WERI-Rb-1 (cell line): ENCODE data around the gene PCSK7.

Experiments
- DNase-seq: peaks from one replicate; pipeline ENCODE4 v3.0.0-alpha.2; 2020
- H3K27ac ChIP-seq: fragments of 250-450 bp; sonication (Bioruptor Pico); 2 replicates; pipeline ENCODE4 v1.5.1; 2020; ENCODE audit warnings: mild to moderate bottlenecking, moderate library complexity
- H3K27me3 ChIP-seq: fragments of 250-450 bp; sonication (Bioruptor Pico); 2 replicates; pipeline ENCODE4 v1.5.1; 2021; ENCODE audit warnings: mild to moderate bottlenecking, low read depth, moderate library complexity; ENCODE audit not compliant: insufficient read depth, severe bottlenecking
- H3K36me3 ChIP-seq: fragments of 250-450 bp; sonication (Bioruptor Pico); 2 replicates; pipeline ENCODE4 v1.5.1; 2020; ENCODE audit warnings: mild to moderate bottlenecking, moderate library complexity
- H3K4me3 ChIP-seq: 2 replicates; pipeline ENCODE4 v1.5.1; 2011; ENCODE audit warnings: low read depth, mild to moderate bottlenecking, control low read depth, low read length
- H3K9me3 ChIP-seq: fragments of 250-450 bp; sonication (Bioruptor Pico); 2 replicates; pipeline ENCODE4 v1.5.1; 2021; ENCODE audit warnings: mild to moderate bottlenecking, moderate library complexity; ENCODE audit not compliant: severe bottlenecking
- CTCF ChIP-seq: IDR thresholded peaks from 2 replicates; pipeline ENCODE4 v1.5.1; 2011; ENCODE audit warnings: low read depth, mild to moderate bottlenecking, control low read depth, inconsistent platforms, low read length

The PCSK7 gene

GRCh38 chr11:117188620-117189081, 43.2 kb downstream of the PCSK7 start:
- no peak for DNase-seq
- H3K4me3 ChIP-seq = no peak overlapping the region
- peaks cover 38% of the 10 kb centered on the region for H3K36me3 ChIP-seq
- TF ChIP-seq CTCF = no peak
- no peaks in the 10 kb centered on the region for H3K27me3 ChIP-seq
- no peak overlapping the region for H3K27ac ChIP-seq
- no peaks in the 10 kb centered on the region for H3K9me3 ChIP-seq

GRCh38 chr11:117187799-117188481, 43.9 kb downstream of the PCSK7 start:
- H3K27ac ChIP-seq = no peak overlapping the region
- TF ChIP-seq CTCF = no peak
- no peaks in the 10 kb centered on the region for H3K27me3 ChIP-seq
- no peak overlapping the region for H3K4me3 ChIP-seq
- H3K9me3 ChIP-seq = no peaks in the 10 kb centered on the region
- DNase-seq = no peak
- peaks cover 36% of the 10 kb centered on the region for H3K36me3 ChIP-seq

DNA sequence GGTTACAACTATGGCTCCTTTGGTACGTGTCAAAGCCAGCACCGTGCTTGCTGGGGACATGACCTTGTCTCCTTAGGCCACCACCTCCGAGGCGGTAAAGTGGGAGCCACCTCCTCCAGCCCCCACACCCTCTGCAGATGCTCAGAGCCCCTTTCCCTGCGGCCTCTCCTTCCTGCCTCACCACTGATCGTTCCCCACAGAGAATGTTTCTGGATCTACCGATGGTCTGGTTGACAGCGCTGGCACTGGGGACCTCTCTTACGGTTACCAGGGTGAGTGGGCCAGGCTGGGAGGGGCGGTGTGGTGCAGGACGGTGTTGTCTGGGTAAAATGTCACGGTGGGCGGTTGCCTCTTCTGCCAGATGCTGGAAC, 44.5 kb downstream of the PCSK7 start:
- no peak for DNase-seq
- peaks cover 36% of the 10 kb centered on the region for H3K36me3 ChIP-seq
- no peak for TF ChIP-seq CTCF
- no peaks in the 10 kb centered on the region for H3K9me3 ChIP-seq
- no peaks in the 10 kb centered on the region for H3K27me3 ChIP-seq
- no peak overlapping the region for H3K27ac ChIP-seq
- H3K4me3 ChIP-seq = no peak overlapping the region

- H3K36me3 ChIP-seq = peaks cover 40% of the 10 kb centered on the region
- H3K27ac ChIP-seq = no peak overlapping the region
- no peaks in the 10 kb centered on the region for H3K27me3 ChIP-seq
- no peak overlapping the region for H3K4me3 ChIP-seq
- no peak for TF ChIP-seq CTCF
- no peak for DNase-seq
- H3K9me3 ChIP-seq = no peaks in the 10 kb centered on the region
Observed at GRCh38 chr11:117187007-117187406, 44.9 kb downstream of the PCSK7 start.

GRCh38 chr11:117186431-117186761, 45.5 kb downstream of the PCSK7 start:
- TF ChIP-seq CTCF = no peak
- Histone ChIP-seq H3K27ac (no peak overlapping the region), H3K9me3 (no peaks in the 10 kb centered on the region), H3K4me3 (no peak overlapping the region), H3K27me3 (no peaks in the 10 kb centered on the region), H3K36me3 (peaks cover 39% of the 10 kb centered on the region)
- no peak for DNase-seq
